Activated T-cell treated with anti-CD3 and anti-CD28 coated beads, Interleukin-2, amount 50 U/mL, for 4 hours (primary cell): Measurements from ENCODE around the gene CKS2. TPM values are rescaled to one million over a fixed set of nuclear protein-coding genes. Genes with fewer than 3 reads are reported as not detected.

ENCODE experiments used
- ATAC-seq, 2 donors: fragments of 200-7000 bp; cut with Tn5 transposase; one replicate each; pipeline ENCODE4 v1.10.0; 2021
- DNase-seq: peaks from one replicate; pipeline ENCODE4 v3.0.0-alpha.2; 2020
- H3K27me3 Mint-ChIP-seq: one replicate; pipeline ENCODE4 v1.8.0; 2021; ENCODE audit warnings: low read depth, mixed read lengths
- H3K36me3 Mint-ChIP-seq: one replicate; pipeline ENCODE4 v1.8.0; 2022; ENCODE audit warnings: mixed read lengths; ENCODE audit not compliant: insufficient read depth
- H3K4me1 Mint-ChIP-seq: one replicate; pipeline ENCODE4 v1.8.0; 2021; ENCODE audit warnings: low read depth, mixed read lengths
- H3K4me3 Mint-ChIP-seq: one replicate; pipeline ENCODE4 v1.8.0; 2021; ENCODE audit warnings: mild to moderate bottlenecking, moderate library complexity, mixed read lengths
- H3K9me3 Mint-ChIP-seq: one replicate; pipeline ENCODE4 v1.8.0; 2021; ENCODE audit warnings: mixed read lengths
- total RNA-seq, 3 donors: library from RNA; stranded (reverse); gene quantifications; one replicate each; pipeline ENCODE4 v1.2.1, GENCODE V29; 2021

Gene CKS2
- total RNA-seq, 3 donors from 2014 or later = 121 to 140 (median 139) TPM

DNA sequence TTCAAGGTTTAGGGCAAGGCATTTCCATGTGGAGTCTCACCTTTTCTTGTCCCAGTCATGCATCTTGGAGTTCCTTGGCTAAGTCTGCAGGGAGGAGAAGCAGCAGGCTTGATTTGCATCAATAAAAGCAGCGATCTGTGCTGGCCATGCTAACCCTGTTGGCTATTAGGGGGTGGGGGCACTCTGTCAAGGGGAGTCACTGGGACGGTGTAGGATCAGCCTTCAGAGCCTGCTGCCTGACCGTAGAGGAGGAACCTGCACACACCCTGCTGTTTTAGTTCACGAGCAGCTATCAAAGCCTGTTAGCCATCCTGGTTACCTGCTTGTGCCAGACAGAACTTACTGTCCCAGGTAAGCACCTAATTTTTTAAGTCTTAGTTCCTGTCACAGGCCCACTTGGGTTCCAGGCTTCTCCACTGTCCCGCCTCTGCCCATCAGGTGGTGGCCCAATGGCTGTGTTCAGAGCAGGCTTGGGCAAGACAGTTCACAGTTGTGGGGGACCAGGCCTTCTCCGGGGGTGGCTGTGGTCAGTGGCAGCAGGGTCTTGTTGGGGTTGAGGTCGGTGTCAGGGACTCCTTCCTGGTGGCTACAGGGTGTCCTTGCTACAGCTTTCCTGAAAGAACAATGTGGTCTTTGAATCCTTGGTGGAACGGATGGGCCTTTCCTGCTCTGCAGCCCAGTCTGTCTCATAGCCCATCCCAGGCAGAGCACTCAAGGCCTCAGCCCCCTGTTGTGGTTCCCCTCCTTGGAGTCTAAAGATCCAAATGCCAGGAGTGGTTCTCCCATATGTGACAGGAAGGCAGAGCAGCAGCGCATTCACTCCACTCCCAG lies 51.0 kb downstream of the CKS2 start:
- H3K4me1 Mint-ChIP-seq = peaks cover 11% of the 10 kb centered on the region
- no peak for DNase-seq

DNA sequence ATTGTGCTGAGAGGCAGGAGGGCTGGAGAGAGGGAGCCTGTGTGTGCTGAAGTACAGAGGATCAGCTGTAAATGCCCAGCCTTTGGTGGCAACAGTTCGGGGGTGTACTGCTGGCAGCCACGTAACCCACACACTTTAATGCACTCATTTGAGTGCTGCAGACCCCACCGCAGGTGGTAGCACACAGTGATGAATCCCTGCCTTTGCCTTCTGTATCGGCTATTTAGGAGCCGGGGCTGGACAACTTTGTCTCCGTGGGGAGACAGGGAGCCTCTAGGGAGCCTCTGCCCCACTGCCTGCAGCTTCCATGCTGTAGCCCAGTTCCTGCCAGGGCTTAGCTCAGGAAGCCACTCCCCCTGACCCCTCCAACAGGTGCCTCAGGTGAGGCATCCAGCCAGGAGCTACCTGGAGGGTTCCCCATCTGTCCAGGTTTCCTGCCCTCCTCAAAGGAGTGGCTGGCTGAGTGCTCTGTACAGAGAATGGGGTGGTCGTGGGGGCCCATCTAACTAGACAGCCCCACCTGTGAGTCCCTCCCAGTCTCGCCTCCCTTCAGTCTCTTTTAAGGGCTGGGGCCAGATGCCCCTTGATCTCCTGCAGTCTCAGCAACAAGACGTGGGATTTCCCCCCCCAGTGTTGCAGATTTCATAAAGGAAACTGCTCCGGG lies 51.8 kb downstream of the CKS2 start:
- Mint-ChIP-seq H3K36me3 (peaks cover 32% of the 10 kb centered on the region), H3K4me3 (no peak overlapping the region), H3K9me3 (no peaks in the 10 kb centered on the region), H3K4me1 (peaks cover 9% of the 10 kb centered on the region), H3K27me3 (no peaks in the 10 kb centered on the region)
- ATAC-seq (no peak), DNase-seq (no peak)

More for the DNA sequence above, 51.0 kb downstream of the CKS2 start:
- Mint-ChIP-seq H3K36me3 (peaks cover 34% of the 10 kb centered on the region), H3K27me3 (no peaks in the 10 kb centered on the region), H3K4me3 (no peak overlapping the region), H3K9me3 (no peaks in the 10 kb centered on the region)
- ATAC-seq = no peak

DNA sequence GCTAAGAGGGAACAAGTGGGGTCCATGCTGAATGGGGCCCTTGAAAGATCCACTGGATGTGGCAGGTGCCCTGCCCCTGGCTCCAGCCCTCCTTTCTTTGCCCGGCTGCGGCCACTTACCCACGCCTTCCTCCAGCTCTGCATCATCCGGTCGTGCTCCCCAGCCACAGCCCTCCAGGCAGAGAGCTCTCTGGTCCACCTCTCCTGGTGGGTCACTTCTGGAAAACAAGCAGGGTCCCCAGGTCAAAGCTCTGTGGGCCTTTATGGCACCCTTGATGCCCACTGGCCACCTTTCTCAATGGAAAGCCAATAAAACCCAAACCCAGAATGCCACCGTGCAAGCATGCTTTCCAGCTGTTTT lies 52.3 kb downstream of the CKS2 start:
- DNase-seq (no peak), ATAC-seq (no peak)
- Mint-ChIP-seq H3K9me3 (no peaks in the 10 kb centered on the region), H3K27me3 (no peaks in the 10 kb centered on the region), H3K4me3 (no peak overlapping the region), H3K36me3 (peaks cover 28% of the 10 kb centered on the region), H3K4me1 (peaks cover 9% of the 10 kb centered on the region)

DNA sequence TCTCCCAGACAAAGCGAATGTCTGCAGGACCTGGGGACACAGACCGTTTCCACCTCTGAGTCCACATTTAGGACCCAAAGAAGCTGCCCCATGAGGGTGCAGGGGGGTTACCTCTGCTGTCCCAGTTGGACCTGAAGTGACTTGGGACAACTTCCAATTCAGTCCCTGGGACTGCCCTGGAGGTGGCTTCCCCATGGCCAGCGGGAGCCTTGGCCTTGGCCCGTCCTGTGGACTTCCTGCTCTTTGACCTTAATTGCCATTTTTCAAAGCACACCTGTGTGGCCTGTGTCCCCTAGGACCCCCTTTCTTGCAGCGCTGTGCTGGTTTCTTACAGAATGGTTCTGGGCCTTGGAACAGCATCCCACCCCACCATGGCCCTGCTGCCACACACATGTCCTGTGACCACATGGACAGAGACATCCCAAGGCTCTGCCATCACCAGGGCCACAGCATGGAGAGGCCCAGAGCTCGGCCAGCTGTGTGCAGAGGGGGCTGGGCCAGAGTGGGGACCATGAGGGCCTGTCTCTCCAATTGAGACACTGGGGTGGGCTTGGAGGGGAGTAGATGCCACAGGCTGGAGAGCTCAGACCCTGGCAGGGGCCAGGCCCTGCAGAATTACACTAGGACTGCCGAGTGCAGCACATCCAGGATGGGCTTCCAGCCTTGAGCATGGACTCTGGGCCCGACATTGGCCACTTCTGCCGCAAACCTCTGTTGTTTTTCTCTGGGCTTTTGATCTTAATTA lies 53.1 kb downstream of the CKS2 start:
- Mint-ChIP-seq H3K27me3 (no peaks in the 10 kb centered on the region), H3K9me3 (no peaks in the 10 kb centered on the region), H3K4me1 (peaks cover 9% of the 10 kb centered on the region), H3K36me3 (peaks cover 24% of the 10 kb centered on the region), H3K4me3 (no peak overlapping the region)
- ATAC-seq (no peak), DNase-seq (no peak)

DNA sequence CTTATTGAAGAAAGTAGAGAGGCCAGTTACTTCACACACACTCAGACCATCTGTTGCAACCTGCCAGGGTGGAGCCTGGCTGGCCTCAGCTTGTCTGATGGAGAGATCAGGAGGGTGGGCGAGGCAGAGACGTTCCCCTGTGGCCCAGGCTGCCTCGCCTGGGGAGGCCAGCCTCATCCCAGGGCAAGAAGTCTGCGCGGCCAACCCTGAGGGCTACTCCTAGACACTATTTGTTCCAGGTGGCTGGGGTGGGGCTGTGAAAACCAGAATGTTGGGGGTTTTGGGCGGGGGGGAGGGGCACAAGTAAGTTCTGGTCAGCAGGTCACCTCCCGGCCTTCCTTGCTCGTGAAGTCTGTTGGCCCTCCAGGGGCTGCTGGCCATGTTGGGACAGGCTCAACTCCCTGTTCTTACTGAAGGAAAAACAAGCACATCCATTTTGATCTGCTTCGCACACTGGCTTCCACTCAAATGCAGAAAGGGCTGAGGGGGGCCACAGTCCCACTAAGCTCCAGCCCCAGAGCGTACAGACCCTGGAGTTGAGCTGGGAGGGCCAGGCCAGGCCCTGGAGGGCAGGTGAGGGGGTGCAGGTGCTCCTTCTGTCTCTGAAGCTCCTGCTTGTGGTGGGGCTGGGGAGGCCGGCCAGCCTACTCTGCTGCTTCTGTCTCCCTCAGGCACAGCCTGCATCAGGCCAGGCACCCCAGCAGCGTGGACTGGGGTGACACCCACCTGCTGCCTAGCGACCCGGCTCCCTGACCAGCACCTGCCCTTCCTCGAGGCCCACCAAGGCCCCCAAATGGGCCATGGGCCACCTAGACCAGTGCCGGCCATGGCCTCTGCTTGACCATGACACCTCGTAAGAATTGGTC lies 53.9 kb downstream of the CKS2 start:
- ATAC-seq (peak in 1 of 2 donors; percentile 6), DNase-seq (no peak)
- H3K4me3 Mint-ChIP-seq = no peak overlapping the region
- H3K9me3 Mint-ChIP-seq = no peaks in the 10 kb centered on the region
- no peaks in the 10 kb centered on the region for H3K27me3 Mint-ChIP-seq
- peaks cover 9% of the 10 kb centered on the region for H3K4me1 Mint-ChIP-seq
- peaks cover 21% of the 10 kb centered on the region for H3K36me3 Mint-ChIP-seq

DNA sequence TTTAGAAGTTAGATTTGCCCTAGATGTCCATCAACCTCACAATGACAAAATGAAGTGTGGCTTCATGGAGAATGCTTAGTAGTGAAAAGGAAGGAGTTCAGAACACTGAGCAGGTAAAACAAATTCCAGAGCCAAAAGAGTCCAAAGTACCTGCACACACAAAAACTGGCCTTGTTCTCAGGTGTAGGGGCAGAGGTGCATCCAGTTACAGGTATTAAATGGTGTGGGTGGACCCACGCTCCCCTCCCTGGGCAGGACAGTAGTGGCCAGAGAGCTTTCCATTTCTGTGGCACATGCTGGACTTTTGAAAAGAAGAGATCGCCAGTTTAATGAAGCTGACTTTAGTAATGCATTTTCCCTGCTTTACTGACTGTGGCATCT lies 54.5 kb downstream of the CKS2 start:
- H3K4me1 Mint-ChIP-seq = peaks cover 7% of the 10 kb centered on the region

More for the DNA sequence above, 54.5 kb downstream of the CKS2 start:
- DNase-seq = no peak
- no peak for ATAC-seq
- no peak overlapping the region for H3K4me3 Mint-ChIP-seq
- H3K27me3 Mint-ChIP-seq = no peaks in the 10 kb centered on the region
- peaks cover 16% of the 10 kb centered on the region for H3K36me3 Mint-ChIP-seq
- no peaks in the 10 kb centered on the region for H3K9me3 Mint-ChIP-seq

Other genes starting within 250 kb of the CKS2 start
- under 1 TPM; 0.03 TPM for gene SHC3, start 132.4 kb upstream of the CKS2 start, total RNA-seq
- gene SECISBP2, start 7.3 kb downstream of the CKS2 start, total RNA-seq = 10 to 100 TPM; 34.7 to 36.3 (median 35.1) TPM
- gene SEMA4D, start 186.9 kb downstream of the CKS2 start, total RNA-seq = 100 to 1,000 TPM; 248 to 348 (median 344) TPM